AG10803 (cell line): ENCODE results near the gene RDX.
A peak's percentile ranks its signal among the peaks of the same experiment; 100 is the strongest.
"Not testable (repeated sequence)": the region's sequence is repeated elsewhere in the genome, so short reads cannot be mapped to it uniquely, and the experiment has no call there.

ENCODE experiments used
- DNase-seq: peaks from one replicate; pipeline ENCODE4 v3.0.0; 2010; ENCODE audit warnings: low read depth
- H3K4me3 ChIP-seq: 2 replicates; pipeline ENCODE4 v1.5.1; 2011; ENCODE audit warnings: mild to moderate bottlenecking, low read length, control low read depth
- CTCF ChIP-seq: conservative IDR thresholded peaks from 2 replicates; pipeline ENCODE4 v1.5.1; 2011; ENCODE audit warnings: mild to moderate bottlenecking, low read length, control low read depth, inconsistent platforms

The RDX gene

DNA sequence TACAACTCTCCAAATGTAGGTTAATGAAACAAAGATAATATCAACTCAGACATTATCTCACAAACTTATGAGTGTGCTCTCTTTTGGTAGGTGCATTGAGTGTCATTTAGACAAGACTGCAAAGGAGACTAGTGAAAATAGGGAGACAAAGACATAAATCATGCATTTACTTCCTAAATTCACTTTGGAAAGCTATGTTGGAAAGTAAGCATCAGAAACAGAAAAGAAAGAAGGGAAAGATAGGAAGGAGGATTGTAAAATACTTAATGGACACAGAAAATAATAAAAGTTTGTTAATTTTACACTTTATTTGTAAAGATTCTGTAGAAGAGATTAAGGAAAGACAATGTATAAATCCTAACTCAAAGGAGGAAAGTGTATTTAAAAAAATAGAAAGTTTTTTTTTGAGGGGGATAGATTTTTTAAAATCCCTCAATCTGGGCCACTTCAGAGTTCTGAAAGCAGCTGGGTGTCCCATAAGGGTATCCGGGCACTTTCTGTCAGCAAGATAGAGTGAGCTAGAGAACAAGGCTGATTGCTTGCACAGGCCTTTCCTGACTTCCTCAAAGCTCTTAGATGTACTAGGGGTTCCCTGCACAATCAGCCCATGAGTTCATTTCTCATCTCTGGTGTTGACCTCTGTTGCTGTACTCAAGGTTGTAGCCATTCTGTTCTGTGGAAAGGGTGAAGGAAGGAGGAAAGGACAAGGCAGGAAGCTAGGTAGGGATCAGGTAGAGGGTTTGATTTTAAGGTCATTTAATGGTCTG, 22.4 kb upstream of the RDX start:
- no peak for DNase-seq
- no peak overlapping the region for H3K4me3 ChIP-seq
- no peak for TF ChIP-seq CTCF

DNA sequence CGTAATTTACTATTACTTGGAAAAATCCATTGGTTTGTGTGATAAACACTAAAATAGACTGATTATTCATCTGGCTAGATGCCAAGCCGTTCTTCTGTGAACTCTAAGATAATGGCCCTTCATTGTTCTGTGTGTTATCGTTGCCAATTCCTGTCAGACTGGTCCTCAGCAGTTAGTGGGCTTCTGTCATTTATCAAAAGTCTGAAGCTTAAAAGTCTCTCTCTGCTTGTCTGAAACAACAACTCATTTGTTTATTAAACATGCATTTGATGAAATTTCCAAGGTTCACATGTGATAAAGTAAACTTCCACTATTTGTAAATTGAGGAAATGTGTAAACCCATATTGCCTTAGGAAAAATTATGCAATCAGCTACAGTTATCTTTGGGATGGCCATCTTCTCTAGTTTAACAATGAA, 21.1 kb upstream of the RDX start:
- H3K4me3 ChIP-seq: no peak overlapping the region
- TF ChIP-seq CTCF: no peak
- DNase-seq: no peak

DNA sequence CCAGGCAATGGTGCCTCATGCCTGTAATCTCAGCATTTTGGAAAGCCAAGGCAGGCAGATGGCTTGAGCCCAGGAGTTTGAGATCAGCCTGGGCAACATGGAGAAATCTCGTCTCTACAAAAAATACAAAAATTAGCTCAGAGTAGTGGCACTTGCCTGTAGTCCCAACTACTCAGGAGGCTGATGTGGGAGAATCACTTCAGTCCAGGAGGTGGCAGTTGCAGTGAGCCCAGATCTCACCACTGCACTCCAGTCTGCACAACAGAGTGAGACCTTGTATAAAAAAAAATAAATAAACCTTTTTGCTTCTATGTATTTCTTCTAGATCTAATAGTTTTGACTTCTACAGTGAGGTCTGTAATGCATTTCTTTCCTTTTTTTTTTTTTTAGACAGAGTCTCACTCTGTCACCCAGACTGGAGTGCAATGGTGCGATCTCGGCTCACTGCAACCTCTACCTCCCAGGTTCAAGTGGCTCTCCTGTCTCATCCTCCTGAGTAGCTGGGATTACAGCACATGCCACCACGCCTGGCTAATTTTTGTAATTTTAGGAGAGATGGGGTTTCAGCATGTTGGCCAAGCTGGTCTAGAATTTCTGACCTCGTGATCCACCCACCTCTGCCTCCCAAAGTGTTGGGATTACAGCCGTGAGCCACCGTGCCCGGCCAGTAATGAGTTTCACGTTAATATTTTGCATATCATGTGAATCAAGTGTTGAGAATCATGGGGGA, 18.1 kb upstream of the RDX start:
- TF ChIP-seq CTCF: no peak
- H3K4me3 ChIP-seq: no peak overlapping the region
- DNase-seq: no peak

DNA sequence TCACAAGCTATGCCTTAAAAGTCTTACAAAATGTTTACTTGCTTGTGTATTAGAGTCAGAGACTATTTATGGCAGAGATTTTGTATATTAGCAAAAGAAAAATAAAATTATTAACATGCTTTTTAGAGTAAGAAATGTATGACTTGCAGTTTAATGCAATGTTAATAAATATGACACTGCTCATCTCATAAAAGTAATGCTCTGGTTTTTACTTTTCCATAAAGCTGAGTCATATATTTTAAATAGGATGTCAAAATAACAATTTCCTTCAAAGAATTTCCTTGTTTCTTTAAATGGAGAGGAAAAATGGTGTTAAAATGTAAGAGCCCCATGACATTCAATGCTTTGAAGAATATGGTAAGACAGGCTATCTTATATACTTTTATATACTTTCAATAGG, 16.3 kb upstream of the RDX start:
- TF ChIP-seq CTCF: no peak
- no peak for DNase-seq
- H3K4me3 ChIP-seq: no peak overlapping the region

- no peak for TF ChIP-seq CTCF
- no peak overlapping the region for H3K4me3 ChIP-seq
- peak; percentile 22 for DNase-seq
Observed at GRCh38 chr11:110311783-110312579, 15.6 kb upstream of the RDX start.

DNA sequence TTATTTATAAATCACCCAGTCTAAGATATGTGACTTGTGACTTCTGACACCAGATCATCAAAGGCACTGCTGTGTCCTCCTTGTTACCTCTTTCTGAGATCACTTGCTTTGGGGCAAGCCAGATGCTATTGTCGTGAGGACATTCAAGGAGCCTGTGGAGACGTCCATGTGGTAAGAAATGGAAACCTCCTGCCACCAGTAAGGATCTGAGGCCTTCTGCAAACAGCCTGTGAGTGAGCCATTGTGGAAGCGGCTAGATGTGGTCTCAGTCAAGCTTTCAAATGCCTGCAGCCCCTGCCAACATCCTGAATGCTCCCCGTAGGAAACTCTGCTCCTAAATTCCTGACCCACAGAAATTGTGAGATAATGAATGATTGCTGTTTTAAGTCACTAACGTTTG, 11.7 kb upstream of the RDX start:
- TF ChIP-seq CTCF: no peak
- DNase-seq: no peak
- H3K4me3 ChIP-seq: no peak overlapping the region

- DNase-seq, H3K4me3 ChIP-seq: not testable (repeated sequence)
Observed at GRCh38 chr11:110306019-110306388, 9.6 kb upstream of the RDX start.
